GM19324 (cell line): ENCODE results near the gene RNF149.
A peak's percentile ranks its signal among the peaks of the same experiment; 100 is the strongest.
"Not testable (repeated sequence)": the region's sequence is repeated elsewhere in the genome, so short reads cannot be mapped to it uniquely, and the experiment has no call there.

ENCODE experiments used
- ATAC-seq: cut with Tn5 transposase; IDR thresholded peaks from one replicate; pipeline ENCODE4 v1.9.1; 2021; ENCODE audit warnings: mild to moderate bottlenecking, moderate library complexity; ENCODE audit not compliant: unreplicated experiment, low FRiP score

The RNF149 gene

DNA sequence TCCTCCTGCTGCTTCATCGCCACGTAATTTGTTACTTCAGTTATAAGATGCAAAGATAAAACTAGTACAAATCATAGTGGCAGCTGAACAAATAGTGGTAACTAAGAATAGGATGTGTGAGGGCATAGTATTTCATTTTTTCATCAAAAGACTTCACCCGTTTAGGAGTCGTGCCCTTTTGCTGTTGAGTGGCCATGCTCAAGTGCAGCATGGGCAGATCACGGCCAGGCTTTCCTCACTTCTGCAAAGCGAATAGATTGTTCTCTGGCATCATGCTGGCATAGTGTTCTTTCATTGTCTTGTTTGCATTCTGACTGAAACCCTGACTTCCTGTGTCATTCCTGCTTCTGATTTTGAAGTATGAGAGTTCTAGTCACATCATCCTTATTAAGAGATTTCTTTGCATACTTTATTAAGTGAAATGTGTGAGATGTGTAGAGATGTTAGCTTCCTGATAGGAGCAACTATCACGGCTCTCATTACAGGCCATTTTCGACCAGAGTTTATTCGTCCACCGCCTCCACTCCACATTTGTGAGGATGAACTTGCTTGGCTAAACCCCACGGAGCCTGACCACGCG, 44.1 kb downstream of the RNF149 start:
- no peak for ATAC-seq

DNA sequence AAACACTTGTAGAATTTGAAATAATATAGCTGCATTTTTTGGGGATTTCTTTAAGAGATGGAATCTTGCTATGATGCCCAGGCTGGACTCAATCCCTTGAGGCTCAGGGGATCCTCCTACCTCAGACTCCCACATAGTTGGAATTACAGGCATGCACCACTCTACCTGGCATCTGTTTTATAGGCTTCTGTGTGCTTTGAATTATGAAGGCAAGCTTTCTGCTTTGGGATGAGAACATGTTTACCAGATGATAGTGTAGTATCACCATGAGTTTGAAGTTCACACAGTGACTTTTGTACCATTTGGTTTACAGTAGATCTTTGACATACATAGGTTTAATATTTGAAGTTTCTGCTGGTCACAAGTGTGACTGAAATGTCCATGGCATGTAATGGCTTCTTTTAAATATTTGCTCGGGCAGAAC, 45.1 kb downstream of the RNF149 start:
- no peak for ATAC-seq

DNA sequence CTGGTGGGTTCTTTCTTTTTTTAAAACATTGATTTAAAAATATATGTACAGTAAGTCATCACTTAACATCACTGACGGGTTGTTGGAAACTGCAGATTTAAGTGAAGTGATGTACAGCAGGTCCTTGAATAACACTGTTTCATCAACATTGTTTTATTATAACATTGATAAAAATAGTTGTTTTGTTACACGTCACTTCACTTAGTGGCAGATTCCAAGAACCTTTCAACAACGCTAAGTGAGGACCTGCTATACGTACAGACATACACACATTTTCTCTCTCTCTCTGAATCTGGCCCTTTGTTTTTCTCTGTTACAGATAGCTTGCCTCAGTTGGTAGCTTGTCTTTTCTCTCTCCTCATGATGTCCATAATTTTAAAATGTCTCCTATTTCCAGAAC, 46.4 kb downstream of the RNF149 start:
- ATAC-seq: no peak

DNA sequence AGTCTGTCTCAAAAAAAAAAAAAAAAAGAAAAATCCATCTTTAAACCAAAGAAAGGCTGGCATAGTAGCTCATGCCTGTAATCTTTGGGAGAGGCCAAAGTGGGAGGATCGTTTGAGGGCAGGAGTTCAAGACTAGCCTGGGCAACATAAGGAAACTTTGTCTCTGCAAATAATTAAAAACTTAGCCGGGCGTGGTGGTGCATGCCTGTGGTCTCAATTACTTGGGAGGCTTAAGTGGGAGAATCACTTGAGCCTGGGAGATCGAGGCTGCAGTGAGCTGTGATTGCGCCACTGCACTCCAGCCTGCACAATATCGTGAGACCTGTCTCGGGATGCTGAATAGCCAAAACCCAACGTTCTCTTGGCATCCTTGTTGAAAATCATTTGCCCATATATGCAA, 49.7 kb downstream of the RNF149 start:
- ATAC-seq: no peak

DNA sequence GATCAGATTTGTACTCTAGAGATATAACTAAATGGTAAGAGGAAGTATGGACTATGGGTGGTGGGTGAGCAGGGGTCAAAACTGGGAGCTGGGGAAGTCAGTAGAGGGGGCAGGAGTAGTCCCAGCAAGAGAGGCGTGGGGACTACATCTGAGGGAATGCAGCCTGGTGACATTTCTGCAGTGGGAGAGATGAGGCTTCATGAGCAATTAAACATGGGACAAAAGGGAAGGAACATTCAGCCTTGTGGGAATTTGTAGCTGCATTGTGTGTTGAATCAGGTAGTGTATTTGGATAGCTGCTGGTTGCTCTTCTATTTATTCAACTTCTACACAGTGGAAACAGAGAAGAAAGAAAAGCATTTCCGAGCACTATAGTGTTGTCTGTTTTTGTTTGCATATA, 52.2 kb downstream of the RNF149 start:
- no peak for ATAC-seq

DNA sequence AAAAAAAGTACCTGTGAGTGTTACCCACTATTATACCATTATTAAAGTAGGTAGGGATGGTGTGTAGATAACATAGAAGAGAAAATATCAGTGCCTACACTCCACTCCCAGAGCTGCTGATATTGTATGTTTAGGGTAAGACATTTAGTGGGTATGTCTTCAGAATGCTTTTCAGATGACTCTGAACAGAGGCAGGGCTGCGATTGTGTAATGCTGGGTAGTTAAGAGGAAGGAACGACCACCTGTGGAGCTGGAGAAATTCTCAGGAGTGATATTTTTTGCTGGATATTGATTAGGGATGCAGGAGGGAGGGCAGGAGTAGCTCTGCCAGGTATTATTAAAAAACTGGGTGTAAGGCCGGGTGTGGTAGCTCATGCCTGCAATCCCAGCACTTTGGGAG, 53.0 kb downstream of the RNF149 start:
- ATAC-seq: no peak

DNA sequence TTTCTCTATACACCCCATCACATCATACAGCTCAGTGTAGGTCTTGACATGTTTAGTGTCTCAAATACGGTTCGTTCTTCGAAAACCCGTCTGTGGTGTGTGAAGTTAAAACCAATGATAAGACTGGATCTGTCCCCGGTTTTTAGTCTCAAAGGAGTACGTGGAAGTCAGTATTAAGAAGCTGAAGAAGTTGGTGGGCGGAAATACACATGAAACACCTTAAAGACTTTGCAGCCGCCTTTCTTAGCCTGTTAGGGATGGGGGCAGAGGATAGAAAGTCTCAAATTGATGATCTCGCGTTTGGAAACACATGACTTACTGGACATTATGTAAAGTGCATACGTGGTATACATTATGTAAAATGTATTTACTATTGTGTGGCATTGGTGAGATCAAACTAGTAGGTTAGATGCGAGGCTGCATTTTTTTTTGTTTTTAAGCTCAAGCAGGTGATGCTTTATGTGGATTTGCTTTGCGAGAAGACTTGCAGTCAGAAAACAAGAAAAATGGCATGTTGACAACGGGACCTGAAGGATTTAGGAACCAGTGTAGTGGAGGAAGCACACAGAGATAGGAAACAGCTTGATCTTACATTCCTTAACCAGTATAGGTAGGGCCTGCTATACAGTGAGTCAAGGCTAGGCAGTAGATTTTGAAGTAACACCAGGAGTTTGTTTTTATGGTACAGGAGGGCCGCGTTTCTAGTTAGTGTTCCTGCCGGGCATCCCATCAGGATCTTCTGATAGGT, 54.6 kb downstream of the RNF149 start:
- no peak for ATAC-seq

DNA sequence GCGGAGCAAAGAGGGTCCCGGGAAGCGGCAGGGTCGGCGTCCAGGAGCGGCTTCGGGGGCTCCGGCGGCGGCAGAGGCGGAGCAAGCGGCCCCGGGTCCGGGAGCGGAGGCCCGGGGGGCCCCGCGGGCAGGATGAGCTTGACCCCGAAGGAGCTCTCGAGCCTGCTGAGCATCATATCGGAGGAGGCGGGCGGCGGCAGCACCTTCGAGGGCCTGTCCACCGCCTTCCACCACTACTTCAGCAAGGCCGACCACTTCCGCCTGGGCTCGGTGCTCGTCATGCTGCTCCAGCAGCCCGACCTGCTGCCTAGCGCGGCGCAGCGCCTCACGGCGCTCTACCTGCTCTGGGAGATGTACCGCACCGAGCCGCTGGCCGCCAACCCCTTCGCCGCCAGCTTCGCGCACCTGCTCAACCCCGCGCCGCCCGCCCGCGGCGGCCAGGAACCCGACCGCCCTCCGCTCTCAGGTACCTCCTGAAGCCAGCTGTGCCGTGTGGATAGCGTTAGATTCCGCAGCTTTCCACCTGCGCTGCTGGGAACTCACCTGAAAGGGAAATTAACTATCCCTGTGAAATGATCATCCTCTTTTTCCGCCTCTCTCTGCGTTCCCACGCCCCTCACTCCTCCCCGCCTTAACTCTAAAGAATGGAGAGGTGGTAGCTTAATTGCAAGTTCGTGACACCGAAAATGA, 55.3 kb downstream of the RNF149 start:
- peak; percentile 50 for ATAC-seq

DNA sequence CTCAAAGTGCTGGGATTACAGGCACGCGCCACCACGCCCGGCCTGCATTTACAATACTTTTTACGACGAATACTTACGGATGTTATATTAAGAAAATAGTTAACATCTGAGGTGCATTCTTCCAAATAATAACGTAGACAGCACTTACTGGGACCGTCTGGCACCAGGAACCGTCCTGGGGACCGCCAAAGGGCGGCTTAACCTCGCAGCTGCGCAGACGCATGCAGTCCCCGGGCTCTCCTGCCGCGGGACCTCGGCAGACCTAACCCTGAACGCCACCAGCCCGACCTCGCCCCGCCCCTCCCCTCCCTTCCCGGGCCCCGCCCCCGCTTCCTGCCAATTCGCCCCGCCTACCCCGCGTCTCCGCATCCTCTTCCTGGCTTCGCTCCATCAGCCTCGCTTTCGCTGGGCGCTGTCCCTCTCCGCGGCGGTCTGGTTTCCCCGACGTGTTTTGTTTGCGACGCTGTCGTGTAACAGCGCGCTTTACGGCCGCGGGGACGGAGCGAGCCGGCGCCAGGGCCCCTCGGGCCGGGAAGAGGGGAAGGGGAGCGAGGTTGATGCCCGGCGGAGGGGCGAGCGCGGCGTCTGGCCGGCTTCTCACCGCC, 56.0 kb downstream of the RNF149 start, which contains the start of gene CNOT11:
Gene CNOT11, plus strand, starts transcription at position 479 of the 605 bp plus-strand sequence. Its CDS starts 79 bp downstream, at position 558.
- peak; percentile 87 for ATAC-seq

DNA sequence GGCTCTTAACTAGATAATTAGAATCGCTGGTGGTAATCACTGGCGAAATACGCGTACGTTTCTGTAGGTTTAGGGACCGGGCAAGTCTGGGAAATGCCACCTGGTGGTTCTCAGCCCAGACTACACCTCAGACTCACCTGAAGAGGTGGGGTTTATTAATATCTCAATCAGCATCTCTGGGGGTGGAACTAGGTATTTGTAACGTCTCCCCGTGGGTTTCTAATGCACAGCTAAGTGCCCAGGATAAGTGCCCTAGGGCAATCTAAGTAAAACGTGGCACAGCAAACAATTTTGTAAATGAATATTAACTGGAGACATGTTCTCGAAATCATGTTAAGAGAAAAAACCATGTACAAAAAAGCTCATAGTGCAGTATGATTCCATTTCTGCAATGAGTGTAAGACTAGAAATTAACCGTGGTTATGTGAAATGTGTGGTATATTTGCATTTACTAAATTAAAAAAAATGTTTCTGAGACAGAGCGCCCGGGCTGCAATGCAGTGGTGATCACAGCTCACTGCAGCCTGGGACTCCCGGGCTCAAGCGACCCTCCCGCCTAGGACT, 56.6 kb downstream of the RNF149 start:
- ATAC-seq: peak; percentile 58

DNA sequence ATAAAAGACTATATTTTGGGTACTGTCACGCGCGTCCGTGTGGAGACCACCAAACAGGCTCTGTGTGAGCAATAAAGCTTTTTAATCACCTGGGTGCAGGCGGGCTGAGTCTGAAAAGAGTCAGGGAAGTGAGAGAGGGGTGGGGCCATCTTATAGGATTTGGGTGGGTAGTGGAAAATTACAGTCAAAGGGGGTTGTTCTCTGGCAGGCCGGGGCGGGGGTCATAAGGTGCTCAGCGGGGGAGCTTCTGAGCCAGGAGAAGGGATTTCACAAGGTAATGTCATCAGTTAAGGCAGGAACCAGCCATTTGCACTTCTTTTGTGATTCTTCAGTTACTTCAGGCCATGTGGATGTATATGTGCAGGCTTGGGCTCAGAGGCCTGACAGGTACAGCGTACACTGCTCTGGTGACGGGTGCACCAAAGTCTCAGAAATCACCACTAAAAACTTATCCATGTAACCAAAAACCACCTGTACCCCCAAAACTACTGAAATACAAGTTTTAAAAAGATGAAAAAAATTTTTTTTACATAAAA, 57.2 kb downstream of the RNF149 start:
- ATAC-seq: not testable (repeated sequence)

DNA sequence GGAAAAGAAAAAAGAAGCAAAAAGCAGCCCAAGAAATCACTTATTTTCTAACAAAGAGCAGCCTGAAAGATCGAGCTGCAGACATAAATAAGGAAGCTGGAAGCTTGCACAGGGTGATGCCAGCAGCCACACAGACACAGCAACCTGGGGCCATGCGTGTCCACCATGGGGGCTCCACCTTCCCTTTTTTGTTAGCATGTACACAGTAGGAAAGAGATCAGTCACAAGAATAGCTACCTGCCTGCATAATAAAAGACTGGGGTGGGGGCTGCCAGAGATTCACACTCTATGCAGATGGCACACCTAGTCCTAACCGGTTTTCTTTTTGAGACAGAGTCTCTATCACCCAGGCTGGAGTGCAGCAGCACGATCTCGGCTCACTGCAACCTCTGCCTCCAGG, 58.7 kb downstream of the RNF149 start:
- ATAC-seq: no peak

DNA sequence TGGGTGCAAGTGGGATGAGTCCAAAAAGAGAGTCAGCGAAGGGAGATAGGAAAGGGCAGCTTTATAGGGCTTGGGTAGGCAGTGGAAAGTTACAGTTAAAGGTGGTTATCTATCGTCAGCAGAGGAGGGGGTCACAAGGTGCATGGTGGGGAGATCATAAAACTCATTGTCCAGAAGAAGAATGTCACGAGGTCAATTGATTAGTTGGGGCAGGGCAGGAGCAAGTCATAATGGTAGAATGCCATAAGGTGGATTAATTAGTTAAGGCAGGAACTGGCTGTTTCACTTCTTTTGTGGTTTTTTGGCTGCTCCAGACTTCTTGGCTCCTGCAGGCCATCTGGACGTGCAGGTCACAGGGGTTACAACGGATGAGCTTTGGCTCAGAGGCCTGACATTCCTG, 59.7 kb downstream of the RNF149 start:
- ATAC-seq: not testable (repeated sequence)

DNA sequence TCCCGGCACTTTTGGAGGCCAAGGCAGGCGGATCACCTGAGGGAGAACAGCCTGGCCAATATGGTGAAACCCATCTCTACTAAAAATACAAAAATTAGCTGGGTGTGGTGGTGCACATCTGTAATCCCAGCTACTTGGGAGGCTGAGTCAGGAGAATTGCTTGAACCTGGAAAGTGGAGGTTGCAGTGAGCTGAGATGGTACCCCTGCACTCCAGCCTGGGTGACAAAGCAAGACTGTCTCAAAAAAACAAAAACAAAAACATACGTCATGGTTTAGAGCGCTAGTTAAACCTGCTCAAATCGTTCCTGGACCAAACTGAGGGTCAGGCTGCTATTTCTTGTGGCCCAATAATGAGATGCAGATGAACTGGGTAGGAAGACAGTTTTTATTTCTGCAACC, 63.0 kb downstream of the RNF149 start:
- ATAC-seq: not testable (repeated sequence)

DNA sequence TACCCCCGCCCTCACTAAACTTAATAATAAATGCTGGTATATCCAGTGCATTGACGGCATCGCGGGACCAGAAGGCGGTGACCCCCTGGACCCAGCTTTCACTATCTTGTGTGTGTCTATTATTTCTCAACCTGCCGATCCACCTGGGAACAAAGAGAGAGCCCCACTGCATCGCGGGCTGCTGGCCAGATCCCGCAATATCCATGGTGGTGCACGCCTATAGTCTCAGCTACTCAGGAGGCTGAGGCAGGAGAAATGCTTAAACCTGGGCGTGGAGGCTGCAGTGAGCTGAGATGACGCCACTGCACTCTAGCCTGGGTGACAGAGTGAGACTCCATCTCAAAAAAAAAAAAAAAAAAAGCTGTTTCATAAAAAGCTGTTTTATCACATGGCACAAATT, 63.6 kb downstream of the RNF149 start:
- ATAC-seq: not testable (repeated sequence)

DNA sequence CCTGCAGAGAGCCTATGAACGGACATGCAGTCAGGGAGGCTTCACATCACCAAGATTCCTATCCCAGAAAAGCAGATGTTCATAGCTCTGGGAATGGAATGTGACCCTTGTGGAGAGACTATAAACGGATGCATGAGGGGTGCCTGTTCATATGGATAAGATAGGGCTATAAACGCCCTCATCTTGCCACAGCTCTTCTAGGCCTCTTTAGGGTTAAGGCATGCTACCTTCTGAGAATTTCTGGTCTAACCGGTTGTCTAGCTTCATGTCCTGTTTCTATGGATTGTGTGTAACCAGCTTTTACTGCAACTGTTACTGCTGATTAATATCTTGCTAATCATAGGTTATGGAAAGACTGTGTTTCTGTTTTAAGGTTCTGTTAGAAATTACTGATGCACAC, 64.1 kb downstream of the RNF149 start:
- ATAC-seq: not testable (repeated sequence)

DNA sequence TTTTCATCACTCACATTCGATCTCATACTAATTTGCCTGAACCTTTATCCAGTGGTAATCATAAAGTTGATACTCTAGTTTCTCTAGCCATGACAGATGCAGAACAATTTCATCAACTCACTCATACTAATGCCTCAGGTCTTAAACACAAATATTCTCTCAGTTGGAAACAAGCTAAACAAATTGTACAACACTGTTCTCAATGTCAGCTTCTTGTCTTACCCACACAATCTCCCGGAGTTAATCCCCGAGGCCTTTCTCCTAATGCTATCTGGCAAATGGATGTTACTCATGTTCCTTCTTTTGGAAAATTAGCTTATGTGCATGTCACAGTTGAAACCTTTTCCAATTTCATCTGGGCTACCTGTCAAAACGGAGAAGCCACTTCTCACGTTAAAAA, 67.3 kb downstream of the RNF149 start:
- ATAC-seq: no peak

DNA sequence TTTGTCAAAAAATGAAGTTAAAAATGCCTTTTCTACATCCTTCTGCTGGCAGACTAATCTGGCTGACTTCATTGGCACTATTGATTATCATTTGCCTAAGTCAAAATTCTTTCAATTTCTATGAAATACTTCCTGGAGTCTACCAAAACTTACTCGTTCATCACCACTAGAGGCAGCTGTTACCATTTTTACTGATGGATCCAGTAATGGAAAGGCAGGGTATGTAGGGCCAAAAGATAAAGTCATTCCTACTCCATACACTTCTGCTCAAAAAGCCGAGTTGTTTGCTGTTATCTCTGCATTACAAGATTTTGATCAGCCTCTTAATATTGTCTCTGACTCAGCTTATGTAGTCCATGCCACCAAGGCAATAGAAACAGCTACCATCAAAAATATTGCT, 67.8 kb downstream of the RNF149 start:
- ATAC-seq: not testable (repeated sequence)

DNA sequence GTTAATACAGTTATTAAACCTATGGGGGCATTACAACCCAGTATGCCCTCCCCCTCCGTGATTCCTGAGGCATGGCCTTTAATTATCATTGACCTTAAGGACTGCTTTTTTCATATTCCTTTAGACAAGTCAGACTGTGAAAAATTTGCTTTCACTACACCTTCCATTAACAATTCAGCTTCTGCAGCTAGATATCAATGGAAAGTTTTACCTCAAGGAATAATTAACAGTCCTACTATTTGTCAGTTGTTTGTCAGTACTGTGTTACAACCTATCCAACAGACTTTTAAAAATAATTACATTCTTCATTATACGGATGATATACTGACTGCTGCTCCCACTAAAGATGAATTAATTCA, 68.8 kb downstream of the RNF149 start:
- not testable (repeated sequence) for ATAC-seq

DNA sequence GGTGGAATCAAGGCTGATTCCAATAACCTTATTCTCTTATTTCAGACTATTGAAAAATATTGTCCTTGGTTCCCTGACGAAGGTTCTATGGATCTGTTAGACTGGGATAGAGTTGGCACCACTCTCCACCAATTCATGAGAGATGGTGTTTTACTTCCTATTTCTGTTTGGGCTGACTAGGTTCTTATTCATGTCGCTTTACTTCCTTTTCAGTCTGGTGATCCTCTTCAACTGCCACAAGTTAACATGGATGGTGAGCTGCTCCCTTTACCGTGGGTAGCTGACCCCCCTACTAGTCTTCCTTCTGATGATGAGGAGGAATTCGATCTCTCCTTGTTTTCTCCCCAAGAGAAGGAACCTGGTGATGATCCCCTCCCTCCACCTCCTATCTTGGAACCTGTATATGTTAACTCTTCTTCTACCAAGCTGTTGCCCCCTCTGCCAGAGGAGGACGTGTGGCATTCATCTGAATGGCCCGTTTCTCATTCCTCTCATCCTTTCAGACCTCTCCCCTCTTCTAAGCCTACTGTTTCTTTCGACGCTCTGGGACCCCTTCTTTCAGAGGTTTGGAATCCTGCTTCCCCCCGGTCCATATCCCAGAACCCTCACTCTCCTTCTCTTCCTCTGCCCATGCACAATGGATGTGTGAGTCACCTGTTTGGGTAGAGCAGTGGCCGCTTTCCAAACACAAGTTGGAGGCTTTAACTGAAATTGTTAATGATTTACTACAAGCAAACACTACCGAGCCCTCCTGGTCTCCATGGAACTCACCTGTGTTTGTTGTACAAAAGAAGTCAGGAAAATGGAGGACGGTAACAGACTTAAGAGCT, 69.4 kb downstream of the RNF149 start:
- no peak for ATAC-seq
